ENCODE measurements around the gene RYR2.

- no peak for TF ChIP-seq CTCF (IDR thresholded peaks at IDR 0.05)
- TF ChIP-seq POLR2A (IDR thresholded peaks at IDR 0.05), result no peak
Observed at GRCh38 chr1:237857455-237857854, 815.5 kb downstream of the RYR2 start.
